ENCODE data around the gene NUP160. TPM values are rescaled to one million over a fixed set of nuclear protein-coding genes. Genes with fewer than 3 reads are reported as not detected.
"Not testable (repeated sequence)": the region's sequence is repeated elsewhere in the genome, so short reads cannot be mapped to it uniquely, and the experiment has no call there.

NUP160 gene
- total RNA-seq, 1 donor from 2014 or later: 71.8 TPM

DNA sequence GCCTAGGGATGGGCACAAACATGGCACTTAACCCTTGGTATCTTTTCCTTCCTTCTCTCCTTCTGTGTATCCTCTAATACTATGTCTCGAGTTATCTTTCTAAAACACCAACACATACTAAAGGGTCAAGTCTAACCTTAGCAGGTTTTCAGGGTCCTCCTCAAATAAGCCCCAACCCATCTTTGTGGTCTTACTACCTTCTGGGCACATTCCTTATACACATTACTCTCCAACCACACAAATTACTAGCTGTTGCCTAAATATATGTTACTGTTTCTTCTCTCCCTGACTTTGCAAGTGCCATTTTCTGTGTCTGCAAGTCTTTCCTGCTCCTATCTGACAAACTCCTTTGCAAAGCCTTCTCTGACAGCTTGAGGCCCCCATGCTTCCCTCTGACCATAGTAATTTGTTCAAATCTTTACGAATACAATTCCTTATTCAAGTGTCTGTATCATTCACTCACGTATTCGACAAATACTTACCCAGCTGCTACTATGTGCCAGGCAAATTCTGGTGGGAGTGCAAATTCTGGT is 15.8 kb upstream of the NUP160 start:
- intact Hi-C loops (cut with micrococcal nuclease): loop anchor here (1.0 to 5.0 kb wide), 4 partner anchors 16 to 247 kb away; partner anchors contain the start of gene NUP160

DNA sequence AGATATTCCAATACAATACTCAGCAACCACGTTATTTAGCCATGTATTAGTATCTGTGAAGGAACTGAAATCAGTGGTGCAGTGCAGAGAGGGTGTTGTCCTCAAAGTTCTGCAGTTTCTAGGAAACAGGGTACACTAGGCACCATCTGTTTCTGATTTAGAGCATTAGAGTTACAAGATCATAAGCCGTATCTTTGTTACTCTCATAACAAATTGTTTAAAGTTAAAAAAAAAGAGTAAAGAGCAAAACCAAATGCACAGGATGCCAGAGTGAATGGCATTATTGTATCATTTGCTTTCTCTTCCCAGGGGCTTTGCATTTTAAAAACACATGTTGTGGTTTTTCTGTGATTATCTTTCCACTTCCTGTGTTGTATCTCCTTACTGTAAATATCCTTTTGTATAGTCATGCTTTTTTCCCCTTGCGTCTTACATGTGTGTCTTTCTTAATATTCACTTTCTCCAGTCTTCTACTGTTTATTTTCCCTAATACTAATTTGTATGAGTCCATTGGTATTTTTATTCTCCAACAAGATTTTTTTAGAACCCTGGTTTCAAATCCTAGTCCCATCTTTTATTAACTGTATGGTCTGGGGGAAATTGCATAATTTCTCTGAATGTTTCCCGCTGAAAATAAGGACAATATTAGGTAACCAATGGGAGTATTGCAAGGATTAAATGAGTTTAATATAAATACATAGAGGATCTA is 15.2 kb upstream of the NUP160 start:
- intact Hi-C loops (cut with micrococcal nuclease): loop anchor here (1.0 to 5.0 kb wide), 4 partner anchors 15 to 247 kb away; partner anchors contain the start of gene NUP160

DNA sequence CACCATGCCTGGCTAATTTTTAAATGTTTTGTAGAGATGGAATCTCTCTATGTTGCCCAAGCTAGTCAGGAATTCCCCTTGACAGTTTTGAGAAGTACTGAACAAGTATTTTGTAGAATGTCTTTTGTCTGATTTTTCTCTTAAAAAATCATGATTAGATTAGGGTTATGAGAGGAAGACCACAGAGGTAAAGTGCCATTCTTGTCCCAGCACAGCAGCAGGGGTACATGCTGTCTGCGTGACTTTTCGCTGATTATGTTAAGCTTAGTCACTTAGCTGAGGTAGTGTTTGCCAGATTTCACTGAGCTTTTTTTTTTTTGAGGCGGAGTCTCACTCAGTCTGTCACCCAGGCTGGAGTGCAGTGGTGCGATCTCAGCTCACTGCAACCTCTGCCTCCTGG is 13.6 kb upstream of the NUP160 start:
- intact Hi-C loops (cut with micrococcal nuclease): loop anchor here (2.0 to 5.0 kb wide), 2 partner anchors 146 to 249 kb away; no protein-coding TSS in a partner anchor

DNA sequence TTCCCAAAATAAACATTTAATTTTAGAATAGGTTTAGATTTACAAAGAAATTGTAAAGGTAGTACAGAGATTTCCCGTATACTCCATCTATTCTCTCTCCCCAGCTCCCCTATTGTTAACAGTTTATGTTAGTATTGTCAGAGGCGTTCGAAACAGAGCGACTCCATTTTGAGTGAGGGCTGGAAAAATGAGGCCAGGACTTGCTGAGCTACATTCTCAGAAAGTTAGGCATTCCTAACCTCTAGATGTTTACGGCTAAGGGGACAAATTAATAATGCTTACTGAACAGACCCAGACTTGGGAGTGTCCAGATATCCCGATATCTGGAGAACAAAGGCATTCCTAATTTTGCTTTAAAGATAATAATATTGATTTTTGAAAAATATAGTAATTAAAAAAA is 12.4 kb upstream of the NUP160 start:
- intact Hi-C loops (cut with micrococcal nuclease): loop anchor here (5.0 kb wide), 1 partner anchor 147 kb away; no protein-coding TSS in a partner anchor

DNA sequence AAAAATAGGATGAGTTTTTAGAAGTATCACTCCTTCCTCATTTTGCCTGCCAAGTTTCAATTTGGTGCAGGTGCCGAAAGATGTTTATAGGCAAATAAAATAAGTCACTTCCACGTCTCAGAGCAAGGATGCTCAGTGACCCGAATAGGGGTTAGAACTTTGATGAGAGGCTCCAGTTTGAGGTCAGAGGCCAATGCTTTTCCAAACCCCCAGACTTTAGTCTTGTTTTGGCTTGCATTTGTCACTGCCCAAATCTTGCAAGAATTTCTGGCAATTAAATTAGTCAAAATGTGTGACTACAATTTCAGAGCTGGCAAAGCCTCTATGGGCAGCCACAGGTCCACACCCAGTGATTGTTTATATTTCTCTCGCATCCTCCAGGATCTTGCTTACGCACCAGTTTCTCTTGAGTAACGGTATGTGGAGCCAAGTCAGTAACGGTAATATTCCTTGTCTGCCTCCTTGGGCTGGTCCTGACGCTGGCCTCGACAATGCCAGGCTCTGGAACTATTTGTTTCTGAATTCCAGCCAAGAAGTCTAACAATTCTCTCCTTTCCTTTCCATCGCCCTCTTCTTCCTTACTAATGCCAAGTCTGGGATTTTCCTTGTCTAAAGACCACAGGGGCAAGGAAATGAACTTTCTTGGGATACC is 9.9 kb upstream of the NUP160 start:
- intact Hi-C loops (cut with micrococcal nuclease): no loop called here

DNA sequence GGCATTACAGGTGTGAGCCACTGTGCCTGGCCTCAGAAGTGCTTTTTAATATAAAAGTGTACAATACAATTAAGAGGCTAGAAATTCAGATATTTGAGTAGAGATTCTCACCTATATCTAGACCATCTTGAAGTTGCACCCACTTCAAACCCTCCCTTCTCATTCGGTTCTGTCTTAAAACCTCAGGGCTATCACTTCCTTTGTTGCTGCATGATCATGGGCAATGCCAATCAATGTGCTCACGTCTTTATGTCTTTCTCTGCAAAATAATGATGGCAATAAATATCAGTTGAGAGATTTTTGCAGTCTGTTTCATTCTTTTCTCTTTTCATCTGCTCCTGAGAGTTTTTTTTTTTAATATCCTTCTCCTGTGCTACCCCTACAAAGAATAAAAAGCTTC is 9.3 kb upstream of the NUP160 start:
- intact Hi-C loops (cut with micrococcal nuclease): no loop called here

DNA sequence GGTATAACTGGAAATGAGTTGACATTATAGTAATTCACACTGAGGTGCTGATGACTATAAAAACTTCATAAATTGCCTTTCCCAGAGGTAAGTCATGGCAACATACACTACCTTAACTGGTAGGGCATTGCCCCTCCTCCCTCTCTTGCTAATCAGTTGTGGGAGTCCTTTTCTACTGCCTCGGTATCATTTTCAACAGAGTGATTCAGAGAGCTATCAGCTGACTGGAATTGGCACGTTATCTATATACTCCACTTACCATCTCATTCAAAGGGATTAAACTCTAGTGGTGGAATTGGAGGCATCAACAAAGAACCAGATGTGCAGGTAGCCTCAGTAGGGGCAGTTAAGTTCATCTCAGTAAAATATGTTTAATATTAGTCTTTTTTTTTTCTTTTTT is 8.0 kb upstream of the NUP160 start:
- intact Hi-C loops (cut with micrococcal nuclease): no loop called here

DNA sequence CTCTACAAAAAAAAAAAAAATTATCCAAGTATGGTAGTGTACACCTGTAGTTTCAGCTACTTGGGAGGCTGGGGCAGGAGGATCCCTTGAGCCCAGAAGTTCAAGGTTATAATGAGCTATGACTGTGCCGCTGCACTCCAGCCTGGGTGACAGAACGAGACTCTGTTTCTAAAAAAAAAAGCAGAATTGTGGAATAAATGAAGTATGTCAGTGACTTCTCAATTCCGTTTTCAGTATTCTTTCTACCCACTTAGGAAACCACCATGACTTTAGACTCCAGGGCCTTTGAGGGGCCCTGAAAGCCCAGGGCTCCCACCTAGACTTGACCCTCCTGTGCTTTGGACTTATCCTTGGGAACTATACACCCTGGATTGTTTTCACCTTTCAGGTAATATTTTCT is 6.5 kb upstream of the NUP160 start:
- intact Hi-C loops (cut with micrococcal nuclease): no loop called here

DNA sequence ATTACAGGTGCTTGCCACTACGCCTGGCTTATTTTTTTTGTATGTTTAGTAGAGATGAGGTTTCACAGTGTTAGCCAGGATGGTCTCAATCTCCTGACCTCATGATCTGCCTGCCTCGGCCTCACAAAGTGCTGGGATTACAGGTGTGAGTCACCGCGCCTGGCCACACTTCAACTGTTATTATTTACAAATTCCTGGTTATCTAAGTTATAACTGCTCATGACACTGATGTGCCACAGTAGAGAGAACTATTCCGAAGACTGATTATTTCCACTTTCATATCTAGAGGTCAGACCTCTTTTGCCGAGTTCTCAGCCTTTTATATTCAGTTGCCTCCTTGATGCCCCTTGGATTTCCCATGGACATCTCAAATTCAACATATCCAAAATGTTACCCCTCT is 3.9 kb upstream of the NUP160 start:
- intact Hi-C loops (cut with micrococcal nuclease): no loop called here

DNA sequence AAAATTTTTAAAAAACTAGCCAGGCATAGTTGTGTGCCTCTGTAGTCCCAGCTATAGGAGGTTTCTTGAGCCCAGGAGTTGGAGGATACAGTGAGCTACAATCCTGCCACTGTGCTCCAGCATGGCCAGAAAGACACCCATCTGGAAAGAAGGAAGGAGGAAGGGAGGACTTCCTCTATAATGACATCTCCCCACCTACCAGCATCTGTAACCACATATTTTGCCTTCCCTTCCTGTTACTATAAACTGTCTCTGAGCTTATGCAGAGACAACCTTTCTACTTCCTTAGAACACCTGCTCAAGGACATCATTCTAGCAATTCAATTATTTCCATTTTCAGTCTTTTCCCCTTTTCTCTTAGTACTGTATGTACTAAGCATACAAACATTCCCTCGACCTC is 2.2 kb upstream of the NUP160 start:
- intact Hi-C loops (cut with micrococcal nuclease): no loop called here

DNA sequence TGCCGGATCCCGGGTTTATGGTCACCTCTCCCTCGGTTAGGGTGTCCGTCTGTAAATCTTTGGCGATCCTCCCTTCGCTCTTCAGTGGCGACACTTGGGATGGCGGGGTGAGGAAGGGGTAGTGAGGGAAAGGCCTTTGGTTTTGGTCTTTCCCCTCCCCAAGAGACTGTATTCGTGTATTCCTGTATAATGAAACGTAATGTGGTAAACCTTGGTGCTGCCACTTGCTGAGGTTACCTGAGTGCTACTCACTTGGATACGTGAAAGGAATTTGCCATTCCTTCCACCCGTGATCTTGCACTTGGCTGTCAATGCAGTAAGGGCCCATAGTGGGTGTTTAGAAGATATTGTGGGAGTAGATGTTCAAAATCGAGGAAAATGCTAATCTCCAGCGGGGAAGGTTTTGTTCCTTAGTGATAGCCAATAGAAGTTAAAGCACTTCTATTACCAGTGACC is 578 bp upstream of the NUP160 start:
- intact Hi-C loops (cut with micrococcal nuclease): loop anchor here (1.0 to 2.0 kb wide), 5 partner anchors 15 to 672 kb away; partner anchors contain the start of genes ARFGAP2, FNBP4, KBTBD4 and MTCH2

DNA sequence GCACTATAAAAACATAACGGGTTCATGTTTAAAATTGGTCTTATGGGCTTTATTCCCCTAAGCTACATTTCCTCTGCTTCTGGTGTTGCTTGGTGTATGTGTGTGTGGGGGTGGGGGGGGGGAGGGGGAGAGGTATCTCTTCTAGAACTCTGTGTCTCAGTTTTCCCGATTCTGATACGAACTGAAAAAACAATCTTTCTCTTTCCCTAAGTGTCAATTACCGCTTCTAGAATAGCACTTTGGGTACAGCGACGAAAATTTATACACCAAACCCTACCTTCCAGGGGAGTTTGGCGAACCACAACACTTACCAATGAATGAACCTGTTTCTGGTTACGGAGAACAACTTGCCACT is 636 bp downstream of the NUP160 start:
- intact Hi-C loops (cut with micrococcal nuclease): loop anchor here (1.0 kb wide), 1 partner anchor 263 kb away; no protein-coding TSS in a partner anchor

DNA sequence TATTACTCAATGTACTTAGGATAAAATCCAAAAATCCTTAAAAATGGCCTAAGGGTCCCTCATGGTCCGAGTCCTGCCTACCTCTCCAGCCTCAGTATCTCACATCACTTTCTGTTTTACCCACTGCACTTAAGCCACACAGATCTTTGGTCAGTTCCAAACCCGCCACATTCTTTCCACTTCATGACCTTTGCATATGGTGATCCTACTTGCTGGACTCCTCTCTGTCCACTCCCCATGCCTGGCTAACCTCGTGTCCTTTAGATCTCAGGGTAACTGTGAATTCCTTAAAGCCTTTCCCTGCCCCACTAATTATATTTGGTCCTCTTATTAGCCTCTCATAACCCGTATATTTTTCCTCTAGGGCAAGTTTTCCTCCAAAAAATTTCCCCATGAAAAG is 1.2 kb downstream of the NUP160 start:
- intact Hi-C loops (cut with micrococcal nuclease): loop anchor here (1.0 kb wide), 1 partner anchor 263 kb away; no protein-coding TSS in a partner anchor

DNA sequence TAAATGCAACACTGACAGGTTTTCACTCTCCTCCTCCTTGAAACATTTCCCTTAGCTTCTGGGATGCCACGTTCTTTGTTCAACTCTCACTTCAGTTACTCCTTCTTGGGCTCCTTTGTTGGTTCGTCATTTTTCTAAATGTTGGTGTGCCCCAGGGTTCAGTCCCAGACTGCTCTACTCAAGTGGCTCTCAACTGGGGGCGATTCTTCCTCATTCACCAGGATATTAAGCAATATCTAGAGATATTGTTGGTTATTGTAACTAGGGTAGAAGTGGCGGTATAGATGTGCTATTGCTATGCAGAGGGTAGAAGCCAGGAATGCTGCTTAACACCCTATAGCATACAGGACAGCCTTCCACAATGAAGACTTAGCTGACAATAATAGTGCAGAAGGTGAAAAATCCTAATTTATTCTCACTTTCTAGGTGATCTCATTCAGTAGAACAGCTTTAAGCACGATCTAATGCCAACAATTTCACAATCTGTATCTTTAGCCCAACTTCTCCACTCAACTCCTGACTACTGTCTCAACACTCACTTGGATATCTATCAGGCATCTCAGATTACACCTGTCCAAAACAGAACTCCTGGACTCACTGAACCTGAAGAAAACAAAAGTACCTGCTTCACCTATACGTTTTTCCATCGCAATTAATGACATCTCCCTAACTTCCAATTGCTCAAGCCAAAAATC is 4.6 kb downstream of the NUP160 start:
- intact Hi-C loops (cut with micrococcal nuclease): no loop called here

DNA sequence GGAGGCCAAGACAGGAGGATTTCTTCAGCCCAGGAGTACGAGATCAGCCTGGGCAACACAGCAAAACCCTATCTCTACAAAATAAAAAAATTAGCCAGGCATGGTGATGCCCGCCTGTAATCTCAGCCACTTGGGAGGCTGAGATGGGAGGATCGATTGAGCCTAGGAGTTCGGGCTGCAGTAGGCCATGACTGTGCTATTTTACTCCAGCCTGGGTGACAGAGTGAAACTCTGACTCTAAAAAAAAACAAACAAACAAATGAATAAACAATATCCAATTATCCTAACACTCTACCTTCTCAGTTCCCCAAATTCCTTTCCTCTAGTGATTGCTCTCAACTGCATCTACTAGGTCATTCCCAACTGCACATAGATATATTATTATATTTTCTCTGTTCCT is 5.4 kb downstream of the NUP160 start:
- intact Hi-C loops (cut with micrococcal nuclease): no loop called here

DNA sequence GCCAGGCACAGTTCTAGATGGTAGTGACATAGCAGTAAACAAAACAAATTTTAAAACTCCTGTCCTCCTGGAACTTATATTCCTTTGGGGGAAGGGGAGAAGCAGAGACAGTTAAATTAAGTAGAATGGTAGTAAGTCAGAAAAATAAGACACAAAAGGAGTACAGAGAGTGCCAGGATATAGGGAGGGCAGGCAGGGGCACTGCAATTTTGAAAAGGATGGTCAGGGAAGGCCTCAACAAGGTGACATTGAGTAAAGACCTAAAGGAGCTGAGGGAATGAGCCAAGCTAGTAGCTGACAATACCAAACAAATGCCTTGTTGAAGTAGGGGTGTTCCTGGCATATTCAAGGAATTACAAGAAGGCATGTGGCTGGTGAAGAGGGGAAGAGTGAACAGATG is 10.2 kb downstream of the NUP160 start:
- intact Hi-C loops (cut with micrococcal nuclease): no loop called here

DNA sequence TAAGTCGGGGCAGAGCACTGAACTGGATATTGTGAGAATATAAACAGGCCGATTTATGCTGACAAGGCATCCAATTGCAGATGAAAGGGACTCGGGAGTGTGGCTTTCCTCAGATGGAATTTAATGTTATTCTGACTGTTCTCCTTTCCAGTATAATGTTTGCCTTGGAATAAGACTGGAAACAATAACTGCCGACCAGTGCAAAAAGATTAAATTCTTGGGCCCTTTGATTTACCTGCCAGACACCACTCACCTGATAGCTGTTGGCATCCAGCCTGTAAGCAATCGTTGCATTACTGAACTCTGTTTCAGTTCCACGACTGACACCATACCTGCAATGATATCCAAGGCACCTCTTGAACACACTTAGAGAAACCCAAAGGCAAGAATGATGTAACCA is 10.9 kb downstream of the NUP160 start:
- intact Hi-C loops (cut with micrococcal nuclease): no loop called here

DNA sequence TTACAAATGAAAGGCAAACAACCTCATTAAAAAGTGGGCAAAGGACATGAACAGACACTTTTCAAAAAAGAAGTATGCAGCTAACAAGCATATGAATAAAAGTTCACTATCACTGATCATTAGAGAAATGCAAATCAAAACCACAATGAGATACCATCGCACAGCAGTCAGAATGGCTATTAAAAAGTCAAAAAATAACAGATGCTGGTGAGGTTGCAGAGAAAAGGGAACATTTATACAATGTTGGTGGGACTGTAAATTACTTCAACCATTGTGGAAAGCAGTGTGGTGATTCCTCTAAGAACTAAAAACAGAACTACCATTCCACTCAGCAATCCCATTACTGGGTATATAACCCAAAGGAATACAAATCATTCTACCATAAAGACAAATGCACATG is 18.1 kb downstream of the NUP160 start:
- intact Hi-C loops (cut with micrococcal nuclease): not testable (repeated sequence)

DNA sequence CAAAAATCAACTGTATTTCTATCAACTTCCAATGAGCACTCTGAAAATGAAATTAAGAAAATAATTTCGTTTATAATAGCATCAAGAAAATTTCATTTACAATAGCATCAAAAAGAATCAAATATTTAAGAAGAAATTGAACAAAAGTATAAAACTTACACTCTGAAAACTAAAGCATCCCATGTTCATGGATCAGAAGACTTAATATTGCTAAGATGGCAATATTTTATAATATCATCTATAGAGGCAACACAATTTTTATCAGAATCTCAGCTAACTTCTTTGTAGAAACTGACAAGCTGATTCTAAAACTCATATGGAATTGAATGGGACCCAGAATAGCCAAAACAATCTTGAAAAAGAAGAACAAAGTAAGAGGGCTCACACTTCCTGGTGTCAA is 19.9 kb downstream of the NUP160 start:
- intact Hi-C loops (cut with micrococcal nuclease): no loop called here

DNA sequence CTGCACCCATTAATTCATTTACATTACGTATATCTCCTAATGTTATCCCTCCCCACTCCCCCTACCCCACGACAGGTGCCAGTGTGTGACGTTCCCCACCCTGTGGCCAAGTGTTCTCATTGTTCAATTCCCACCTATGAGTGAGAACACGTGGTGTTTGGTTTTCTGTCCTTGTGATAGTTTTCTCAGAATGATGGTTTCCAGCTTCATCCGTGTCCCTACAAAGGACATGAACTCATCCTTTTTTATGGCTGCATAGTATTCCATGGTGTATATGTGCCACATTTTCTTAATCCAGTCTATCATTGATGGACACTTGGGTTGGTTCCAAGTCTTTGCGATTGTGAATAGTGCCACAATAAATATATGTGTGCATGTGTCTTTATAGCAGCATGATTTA is 25.5 kb downstream of the NUP160 start:
- intact Hi-C loops (cut with micrococcal nuclease): not testable (repeated sequence)

DNA sequence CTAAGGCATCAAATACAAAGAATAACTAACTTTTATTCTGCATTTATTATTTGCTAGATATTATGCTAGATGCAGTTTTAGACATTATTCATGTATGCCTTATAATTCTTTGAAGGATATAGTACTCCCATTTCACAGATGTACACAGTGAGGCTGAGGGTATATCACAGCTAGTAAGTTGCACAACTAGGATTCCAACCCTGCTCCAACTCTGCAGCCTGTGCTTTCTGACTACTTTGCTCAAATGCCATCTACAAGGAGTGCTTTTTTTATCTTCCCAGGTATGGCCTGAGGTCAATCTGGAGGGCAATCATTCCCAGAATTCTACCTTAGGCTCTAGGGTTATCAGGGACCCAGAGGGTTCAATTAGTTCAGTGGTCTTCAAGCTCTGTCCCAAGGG is 28.4 kb downstream of the NUP160 start:
- intact Hi-C loops (cut with micrococcal nuclease): no loop called here

DNA sequence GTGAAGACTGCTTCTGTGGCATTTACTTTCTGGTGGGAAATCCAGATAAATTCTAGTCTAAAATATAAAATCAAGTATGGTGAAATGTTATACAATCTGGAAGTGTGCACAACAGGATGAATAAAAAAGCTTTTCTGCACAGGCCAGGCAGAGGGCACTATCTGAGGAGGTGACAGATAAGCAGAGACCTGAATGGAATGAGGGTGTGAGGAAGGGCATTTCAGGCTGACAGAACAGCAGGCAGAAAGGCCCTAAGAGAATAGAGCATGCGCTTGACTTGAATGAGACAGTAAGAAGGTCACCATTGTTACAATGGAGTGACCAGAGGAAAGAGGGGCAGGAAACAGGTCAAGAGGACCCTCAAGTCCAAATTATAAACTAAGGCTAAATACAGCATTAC is 47.4 kb downstream of the NUP160 start:
- intact Hi-C loops (cut with micrococcal nuclease): no loop called here

All from T-helper 2 cell treated with Interferon-gamma antibody and Interleukin-4, amounts not matched to agents 100 ng/mL and 5 ng/mL, for 36 hours (primary cell).